SU-DHL-6 (cell line): Measurements from ENCODE around the gene CBLB.

Experiments
- CTCF ChIP-seq: fragments of 200-600 bp; sonication (generic); IDR thresholded peaks from one replicate; pipeline ENCODE4 v1.5.1; 2017; ENCODE audit warnings: antibody characterized with exemption, mild to moderate bottlenecking, low read length, moderate library complexity; ENCODE audit not compliant: insufficient read depth, poor library complexity, severe bottlenecking
- EZH2phosphoT487 ChIP-seq: fragments of 200-600 bp; sonication (generic), shearing (Covaris generic); conservative IDR thresholded peaks from 2 replicates; pipeline ENCODE4 v1.6.1; 2018; ENCODE audit warnings: mild to moderate bottlenecking, antibody characterized with exemption, low read length, moderate library complexity, mixed read lengths

GRCh38 chr3:105809208-105809888 is 59.5 kb downstream of the CBLB start:
- TF ChIP-seq CTCF, result no peak
- TF ChIP-seq EZH2phosphoT487, result no peak
